HUES6 (cell line): ENCODE data around the gene TRIM54.

ENCODE experiments used
- H3K27ac ChIP-seq: 2 replicates; pipeline ENCODE4 v1.7.0; 2013; ENCODE audit warnings: low read depth, mild to moderate bottlenecking, low read length, inconsistent platforms
- H3K27me3 ChIP-seq: 2 replicates; pipeline ENCODE4 v1.6.1; 2013; ENCODE audit warnings: low read length; ENCODE audit not compliant: control insufficient read depth, insufficient read depth
- H3K36me3 ChIP-seq: 2 replicates; pipeline ENCODE4 v1.6.1; 2013; ENCODE audit warnings: low read length; ENCODE audit not compliant: control insufficient read depth, insufficient read depth
- H3K4me1 ChIP-seq: 2 replicates; pipeline ENCODE4 v1.6.1; 2013; ENCODE audit warnings: low read length; ENCODE audit not compliant: control insufficient read depth, insufficient read depth
- H3K4me3 ChIP-seq: 2 replicates; pipeline ENCODE4 v1.5.1; 2013; ENCODE audit warnings: low read depth, low read length
- H3K9ac ChIP-seq: one replicate; pipeline ENCODE4 v1.6.1; 2013; ENCODE audit warnings: mild to moderate bottlenecking, low read length
- H3K9me3 ChIP-seq: 2 replicates; pipeline ENCODE4 v1.6.1; 2013; ENCODE audit warnings: low read depth, low read length; ENCODE audit not compliant: control insufficient read depth, insufficient read depth

Gene TRIM54

DNA sequence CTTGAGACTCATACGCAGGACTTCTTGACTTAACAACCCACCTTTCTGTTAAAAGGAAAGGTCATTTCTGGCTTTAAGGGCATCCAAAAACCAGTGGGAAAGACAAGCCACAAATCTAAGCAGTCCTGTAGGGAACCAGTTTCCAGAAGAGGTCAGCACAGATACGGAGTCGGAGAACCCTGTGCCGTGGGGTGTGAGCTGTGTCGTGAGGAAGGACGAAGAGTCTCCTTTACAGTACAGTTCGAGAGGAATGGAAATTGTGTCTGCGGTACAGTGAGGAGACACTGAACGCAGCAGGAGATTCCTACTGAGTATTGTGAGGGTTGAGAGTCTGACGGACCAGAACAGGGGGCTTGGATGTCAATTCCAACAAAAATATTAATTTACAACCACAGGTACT lies 37.1 kb upstream of the TRIM54 start:
- Histone ChIP-seq H3K9me3 (no peaks in the 10 kb centered on the region), H3K27ac (no peak overlapping the region), H3K9ac (no peak overlapping the region), H3K4me3 (no peak overlapping the region), H3K36me3 (peaks cover 51% of the 10 kb centered on the region), H3K4me1 (no peaks in the 10 kb centered on the region), H3K27me3 (no peaks in the 10 kb centered on the region)

- Histone ChIP-seq H3K9me3 (no peaks in the 10 kb centered on the region), H3K4me1 (peaks cover 4% of the 10 kb centered on the region), H3K27ac (no peak overlapping the region), H3K4me3 (no peak overlapping the region), H3K36me3 (peaks cover 46% of the 10 kb centered on the region), H3K27me3 (no peaks in the 10 kb centered on the region), H3K9ac (no peak overlapping the region)
Measured at GRCh38 chr2:27245626-27246025, 36.6 kb upstream of the TRIM54 start.

DNA sequence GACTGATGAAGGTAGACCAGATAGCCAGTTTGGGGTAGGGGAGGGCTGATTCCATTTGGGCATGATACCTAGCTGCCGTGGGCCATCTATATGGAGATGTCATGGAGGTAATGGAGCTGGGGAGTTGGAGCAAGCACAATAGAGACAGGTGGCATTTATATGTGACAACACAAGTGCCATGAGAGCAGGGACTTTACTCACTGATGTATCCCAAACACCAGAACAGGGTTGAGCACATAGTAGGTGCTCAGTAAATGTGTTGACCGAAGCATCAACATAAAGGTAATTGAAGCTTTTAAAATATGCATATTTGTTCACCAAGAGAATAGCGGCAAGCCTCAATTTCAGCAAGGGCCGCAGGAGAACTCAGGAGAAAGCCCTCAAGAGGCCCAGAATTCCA lies 34.3 kb upstream of the TRIM54 start:
- no peak overlapping the region for H3K4me3 ChIP-seq

DNA sequence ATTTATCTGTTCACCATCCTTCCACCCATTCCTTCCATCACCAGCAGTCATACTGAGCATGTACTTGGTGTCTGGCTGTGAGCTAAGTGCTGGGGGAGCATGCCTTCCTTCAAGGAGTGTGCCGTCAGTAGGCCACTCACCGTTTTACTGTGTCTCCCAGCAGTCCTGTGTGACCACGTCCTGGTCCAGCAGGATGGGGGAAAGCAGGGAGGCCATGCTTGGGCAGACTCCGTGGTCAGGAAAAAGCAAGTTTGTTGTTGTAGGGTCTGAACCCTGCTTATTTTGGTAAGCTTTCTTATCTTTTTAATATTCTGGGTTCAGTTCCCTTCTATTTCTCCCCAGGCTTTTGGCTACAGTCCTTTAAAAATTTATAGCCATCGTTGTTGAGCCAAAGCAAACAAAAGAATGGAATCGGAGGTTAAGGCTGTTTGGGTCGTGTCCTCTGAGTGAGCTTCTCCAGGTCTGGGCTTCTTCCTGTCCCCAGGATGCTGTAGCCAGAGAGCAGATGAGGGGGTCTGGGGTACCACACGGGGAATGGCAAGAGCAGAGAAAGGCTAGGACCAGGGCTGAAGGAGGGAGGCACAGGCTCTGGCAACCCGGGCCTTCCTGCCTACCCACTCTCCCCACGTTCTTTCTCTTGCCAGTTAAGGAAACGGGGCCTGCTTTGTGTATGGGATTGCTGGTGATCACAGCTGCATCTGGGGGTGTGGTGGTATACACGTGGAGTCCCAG lies 32.9 kb upstream of the TRIM54 start:
- Histone ChIP-seq H3K9ac (no peak overlapping the region), H3K27me3 (peaks cover 5% of the 10 kb centered on the region), H3K9me3 (no peaks in the 10 kb centered on the region), H3K27ac (no peak overlapping the region), H3K4me1 (peaks cover 9% of the 10 kb centered on the region), H3K36me3 (peaks cover 9% of the 10 kb centered on the region), H3K4me3 (no peak overlapping the region)

More for the DNA sequence above, 34.3 kb upstream of the TRIM54 start:
- H3K9me3 ChIP-seq, result no peaks in the 10 kb centered on the region
- no peak overlapping the region for H3K9ac ChIP-seq
- H3K4me1 ChIP-seq, result peaks cover 9% of the 10 kb centered on the region
- H3K36me3 ChIP-seq, result peaks cover 23% of the 10 kb centered on the region
- H3K27me3 ChIP-seq, result peaks cover 5% of the 10 kb centered on the region
- H3K27ac ChIP-seq, result no peak overlapping the region

DNA sequence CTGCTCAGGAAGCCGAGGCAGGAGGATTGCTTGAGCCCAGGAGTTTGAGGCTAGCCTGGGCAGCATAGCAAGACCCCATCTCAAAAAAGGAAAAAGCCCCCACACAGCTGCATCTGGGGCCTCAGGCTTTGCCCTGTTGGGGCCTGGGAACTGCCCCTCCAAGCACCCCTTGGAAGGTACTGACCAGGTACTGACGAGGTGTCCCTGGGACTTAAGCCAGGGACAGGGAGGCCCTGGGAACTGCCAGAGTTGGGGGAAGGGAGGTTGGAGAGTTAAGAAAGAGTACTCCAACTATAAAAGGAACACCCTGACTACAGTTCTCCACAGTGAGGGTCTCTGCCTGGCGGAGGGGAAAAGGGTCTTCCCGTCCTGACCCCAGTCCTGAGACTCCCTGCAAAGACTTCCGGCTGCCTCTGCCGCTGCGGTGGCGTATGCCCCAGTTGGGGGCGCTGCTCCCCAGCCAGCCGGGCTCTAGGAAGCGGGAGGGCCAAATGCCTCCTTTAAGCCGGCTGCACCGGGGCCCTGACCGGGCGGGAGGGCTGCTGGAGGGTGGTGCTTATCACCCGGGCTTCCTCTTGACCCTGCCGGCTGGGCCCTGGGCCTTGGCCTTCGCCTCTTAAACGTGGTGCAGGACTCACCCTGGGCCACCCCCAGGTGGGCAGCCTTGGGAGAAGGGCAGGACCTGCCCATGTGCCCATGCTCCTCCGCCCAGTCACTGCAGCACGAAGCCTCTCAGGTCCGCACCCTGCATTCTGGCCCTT lies 32.2 kb upstream of the TRIM54 start:
- no peaks in the 10 kb centered on the region for H3K9me3 ChIP-seq
- H3K4me1 ChIP-seq, result peaks cover 9% of the 10 kb centered on the region
- H3K27ac ChIP-seq, result no peak overlapping the region
- H3K36me3 ChIP-seq, result peaks cover 3% of the 10 kb centered on the region; the same call in 1 of the 2 replicates
- peak overlapping the region; percentile 37 for H3K4me3 ChIP-seq
- peak overlapping the region; percentile 29 for H3K9ac ChIP-seq
- peaks cover 5% of the 10 kb centered on the region for H3K27me3 ChIP-seq

DNA sequence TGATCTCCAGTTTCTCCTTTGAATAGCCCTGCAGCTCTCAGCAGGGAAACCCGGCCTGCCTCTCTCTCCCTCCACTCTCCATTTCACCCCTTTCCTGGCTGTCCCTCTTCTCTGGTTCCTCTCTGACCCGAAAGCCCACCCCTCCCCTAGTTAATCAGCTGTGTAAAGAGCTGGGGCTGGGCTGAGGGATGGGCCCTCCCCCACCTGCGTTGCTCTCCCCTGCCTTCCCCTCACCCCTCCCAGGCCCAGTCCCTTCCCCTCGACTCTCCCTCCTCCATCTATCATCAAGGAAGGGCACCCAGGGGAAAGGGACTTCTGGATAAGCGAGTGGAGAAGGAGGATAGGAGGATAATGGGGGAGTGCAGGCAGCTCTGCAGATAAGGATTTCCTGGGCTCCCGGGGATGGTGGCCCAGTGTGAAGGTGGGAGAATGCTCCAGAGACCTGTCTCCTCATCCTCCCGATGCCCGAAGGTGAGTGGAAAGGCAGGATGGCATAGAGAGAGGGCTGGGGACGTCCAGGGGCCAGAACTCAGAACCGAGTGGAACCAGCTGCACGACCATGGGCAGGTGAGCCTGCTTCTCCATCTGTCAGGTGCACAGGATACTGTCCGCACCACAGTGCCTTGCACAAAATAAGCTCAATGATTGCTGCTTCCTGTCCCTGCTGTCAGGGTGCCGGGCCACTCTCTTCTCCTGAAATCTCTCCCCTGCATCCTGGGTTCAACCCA lies 31.4 kb upstream of the TRIM54 start:
- no peak overlapping the region for H3K27ac ChIP-seq
- H3K4me1 ChIP-seq, result peaks cover 9% of the 10 kb centered on the region
- H3K36me3 ChIP-seq, result no peaks in the 10 kb centered on the region
- peaks cover 5% of the 10 kb centered on the region for H3K27me3 ChIP-seq
- peak overlapping the region; percentile 29 for H3K9ac ChIP-seq
- H3K9me3 ChIP-seq, result no peaks in the 10 kb centered on the region
- peak overlapping the region; percentile 37 for H3K4me3 ChIP-seq

DNA sequence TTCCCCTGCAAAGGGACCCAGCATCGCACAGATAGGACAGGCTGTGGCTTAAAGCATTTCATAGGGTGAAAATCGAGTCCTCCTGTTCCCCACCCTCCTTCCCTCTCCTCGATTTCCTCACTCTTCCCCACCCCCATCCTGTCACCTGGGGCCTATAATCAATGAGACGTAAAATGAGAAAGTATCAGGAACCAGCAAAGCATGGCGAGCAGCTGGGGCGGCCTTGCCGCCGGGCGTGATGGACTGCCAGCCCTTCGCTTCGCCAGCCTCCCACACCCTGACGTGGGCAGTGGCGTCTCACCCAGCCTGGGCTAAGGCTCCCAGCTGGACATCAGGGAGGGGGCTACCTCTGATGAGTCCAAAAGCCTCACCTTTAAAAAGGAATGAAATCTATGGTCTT lies 30.5 kb upstream of the TRIM54 start:
- no peak overlapping the region for H3K27ac ChIP-seq
- H3K4me1 ChIP-seq, result peaks cover 9% of the 10 kb centered on the region
- no peaks in the 10 kb centered on the region for H3K36me3 ChIP-seq
- peaks cover 12% of the 10 kb centered on the region for H3K27me3 ChIP-seq
- H3K9me3 ChIP-seq, result no peaks in the 10 kb centered on the region
- no peak overlapping the region for H3K4me3 ChIP-seq
- no peak overlapping the region for H3K9ac ChIP-seq

GRCh38 chr2:27255187-27255586 lies 27.0 kb upstream of the TRIM54 start:
- H3K9me3 ChIP-seq, result no peaks in the 10 kb centered on the region
- peaks cover 38% of the 10 kb centered on the region for H3K27me3 ChIP-seq
- no peak overlapping the region for H3K9ac ChIP-seq

DNA sequence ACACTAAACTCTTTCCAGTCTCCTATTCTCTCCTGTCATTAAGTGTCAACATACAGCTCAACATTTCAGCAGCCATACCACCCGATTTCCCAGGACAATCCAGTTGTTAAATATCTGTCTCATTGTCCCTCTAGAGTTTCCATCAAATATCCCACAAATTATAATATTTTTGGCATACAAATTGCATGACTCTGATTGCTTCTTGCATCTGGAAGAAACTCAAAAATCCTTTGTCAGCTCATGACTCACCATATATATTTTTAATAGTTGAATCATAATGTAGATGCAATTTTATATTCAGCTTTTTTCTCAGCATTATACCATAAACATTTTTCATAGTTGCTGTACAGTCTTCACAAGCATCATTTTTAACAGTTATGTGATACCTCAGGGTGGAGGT lies 26.6 kb upstream of the TRIM54 start:
- no peak overlapping the region for H3K27ac ChIP-seq
- H3K9ac ChIP-seq, result no peak overlapping the region
- no peak overlapping the region for H3K4me3 ChIP-seq
- no peaks in the 10 kb centered on the region for H3K9me3 ChIP-seq
- H3K27me3 ChIP-seq, result peaks cover 43% of the 10 kb centered on the region
- peaks cover 5% of the 10 kb centered on the region for H3K4me1 ChIP-seq
- no peaks in the 10 kb centered on the region for H3K36me3 ChIP-seq

More at GRCh38 chr2:27255187-27255586, 27.0 kb upstream of the TRIM54 start:
- peaks cover 9% of the 10 kb centered on the region for H3K4me1 ChIP-seq
- H3K27ac ChIP-seq, result no peak overlapping the region
- H3K4me3 ChIP-seq, result no peak overlapping the region
- H3K36me3 ChIP-seq, result no peaks in the 10 kb centered on the region

- H3K4me1 ChIP-seq, result 0 out of 2 replicates have a peak, but pooled peaks cover 6% of the 10 kb centered on the region
- H3K4me3 ChIP-seq, result no peak overlapping the region
- no peak overlapping the region for H3K9ac ChIP-seq
- H3K36me3 ChIP-seq, result no peaks in the 10 kb centered on the region
- H3K27ac ChIP-seq, result no peak overlapping the region
- H3K27me3 ChIP-seq, result peaks cover 50% of the 10 kb centered on the region
- H3K9me3 ChIP-seq, result no peaks in the 10 kb centered on the region
Measured at GRCh38 chr2:27256855-27257454, 25.3 kb upstream of the TRIM54 start.
